Nephron (organoid): ENCODE results near the gene AMY1C.
A peak's percentile ranks its signal among the peaks of the same experiment; 100 is the strongest.

Source experiments
- H3K27ac Mint-ChIP-seq, 3 experiments: 2 replicates each; pipeline ENCODE4 v1.8.0; 2020; ENCODE audit warnings: mixed read lengths in 3 of 3, mild to moderate bottlenecking in 2 of 3, moderate library complexity in 1 of 3
- H3K27me3 Mint-ChIP-seq: 2 replicates; pipeline ENCODE4 v1.8.0; 2021; ENCODE audit warnings: low read depth, mild to moderate bottlenecking, moderate library complexity, mixed read lengths
- H3K36me3 Mint-ChIP-seq: 2 replicates; pipeline ENCODE4 v1.8.0; 2020; ENCODE audit warnings: low read depth, mixed read lengths
- H3K4me1 Mint-ChIP-seq: 2 replicates; pipeline ENCODE4 v1.8.0; 2020; ENCODE audit warnings: mixed read lengths
- H3K4me3 Mint-ChIP-seq, 3 experiments: 2 replicates each; pipeline ENCODE4 v1.8.0; 2020; ENCODE audit warnings: mild to moderate bottlenecking in 3 of 3, mixed read lengths in 3 of 3, moderate library complexity in 2 of 3
- H3K9me3 Mint-ChIP-seq: 2 replicates; pipeline ENCODE4 v1.8.0; 2020; ENCODE audit warnings: mixed read lengths
- CTCF ChIP-seq, 3 experiments: fragments of 200-600 bp; sonication (generic); IDR thresholded peaks; one replicate each; pipeline ENCODE4 v1.5.0; 2021; ENCODE audit warnings: antibody characterized with exemption in 3 of 3; ENCODE audit not compliant: unreplicated experiment in 3 of 3

The AMY1C gene

DNA sequence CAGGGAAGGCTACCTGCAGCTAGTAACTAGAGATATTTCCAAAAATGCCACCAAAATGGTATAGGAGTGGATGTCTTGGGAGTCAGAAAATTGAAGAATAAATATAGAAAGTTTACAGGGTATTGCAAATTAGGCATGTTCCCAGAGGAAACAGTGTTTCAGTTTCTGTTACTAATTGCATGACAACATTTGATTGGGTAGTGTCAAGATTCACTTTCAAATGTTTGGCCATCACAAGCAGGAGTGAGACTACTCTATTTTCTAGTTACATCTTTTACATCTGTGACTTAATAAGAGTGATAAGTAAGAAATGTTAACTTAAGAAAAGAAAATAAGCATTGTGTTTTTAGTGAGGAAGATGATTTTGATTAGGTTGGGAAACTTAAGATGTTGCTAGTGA is 30.2 kb downstream of the AMY1C start:
- H3K4me1 Mint-ChIP-seq: no peaks in the 10 kb centered on the region
- H3K27ac Mint-ChIP-seq: no peak overlapping the region
- no peaks in the 10 kb centered on the region for H3K27me3 Mint-ChIP-seq
- TF ChIP-seq CTCF (IDR thresholded peaks at IDR 0.05; ENCODE audit: unreplicated experiment in 3 of 3): no peak
- no peaks in the 10 kb centered on the region for H3K9me3 Mint-ChIP-seq
- no peak overlapping the region for H3K4me3 Mint-ChIP-seq
- H3K36me3 Mint-ChIP-seq: no peaks in the 10 kb centered on the region

GRCh38 chr1:103783944-103784377 is 34.3 kb downstream of the AMY1C start:
- Mint-ChIP-seq H3K27ac (no peak overlapping the region), H3K36me3 (no peaks in the 10 kb centered on the region), H3K4me3 (no peak overlapping the region), H3K9me3 (no peaks in the 10 kb centered on the region), H3K27me3 (no peaks in the 10 kb centered on the region), H3K4me1 (no peaks in the 10 kb centered on the region)
- no peak for TF ChIP-seq CTCF (IDR thresholded peaks at IDR 0.05; ENCODE audit: unreplicated experiment in 3 of 3)

DNA sequence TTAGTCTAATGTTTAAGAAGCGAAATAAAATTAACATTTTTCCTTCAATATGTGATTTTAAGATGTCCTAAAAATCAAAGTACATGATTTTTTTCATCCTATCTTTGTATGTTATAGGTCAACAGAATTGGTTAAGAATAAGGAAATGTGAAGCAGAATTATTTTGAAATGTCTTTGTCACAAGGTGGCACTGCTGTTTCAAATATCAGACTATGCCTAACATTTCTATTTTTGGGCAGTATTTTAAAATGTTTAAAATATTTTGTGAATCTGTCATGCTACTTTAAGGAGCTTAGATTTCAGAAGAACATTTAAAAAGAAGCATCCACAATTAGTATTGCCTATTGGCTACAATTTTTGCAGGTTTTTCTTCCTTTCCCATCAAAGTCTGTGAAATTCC is 38.7 kb downstream of the AMY1C start:
- Mint-ChIP-seq H3K27ac (no peak overlapping the region), H3K9me3 (peaks cover 2% of the 10 kb centered on the region), H3K27me3 (no peaks in the 10 kb centered on the region), H3K4me1 (no peaks in the 10 kb centered on the region), H3K36me3 (no peaks in the 10 kb centered on the region), H3K4me3 (no peak overlapping the region)
- peak; percentile 43 to 59 (median 45) for TF ChIP-seq CTCF (IDR thresholded peaks at IDR 0.05; ENCODE audit: unreplicated experiment in 3 of 3)

GRCh38 chr1:103790172-103790571 is 40.5 kb downstream of the AMY1C start:
- Mint-ChIP-seq H3K4me1 (no peaks in the 10 kb centered on the region), H3K9me3 (peaks cover 2% of the 10 kb centered on the region), H3K4me3 (no peak overlapping the region), H3K27me3 (no peaks in the 10 kb centered on the region), H3K27ac (no peak overlapping the region), H3K36me3 (no peaks in the 10 kb centered on the region)
- TF ChIP-seq CTCF (IDR thresholded peaks at IDR 0.05; ENCODE audit: unreplicated experiment in 3 of 3): no peak
